D721Med (cell line): ENCODE data around the gene NUCKS1.

Source experiments
- DNase-seq: peaks from one replicate; pipeline ENCODE4 v3.0.0; 2011; ENCODE audit warnings: low spot score; ENCODE audit not compliant: insufficient read length
- FAIRE-seq: peaks from 2 replicates; lab custom pipeline; 2011; peaks lifted over from hg19 to GRCh38; lab: Jason Lieb, UNC
- CTCF ChIP-seq: IDR thresholded peaks from 2 replicates; pipeline ENCODE4 v1.5.1; 2012; ENCODE audit warnings: mild to moderate bottlenecking, control low read depth; ENCODE audit not compliant: insufficient read depth; ENCODE audit errors: missing control alignments

NUCKS1 gene

GRCh38 chr1:205772607-205773032 is 22.6 kb upstream of the NUCKS1 start:
- TF ChIP-seq CTCF, result no peak
- FAIRE-seq, result no peak
- no peak for DNase-seq

GRCh38 chr1:205770618-205771017 is 20.6 kb upstream of the NUCKS1 start:
- DNase-seq, result no peak
- no peak for FAIRE-seq
- no peak for TF ChIP-seq CTCF

- TF ChIP-seq CTCF, result no peak
- FAIRE-seq, result no peak
- no peak for DNase-seq
Observed at GRCh38 chr1:205769641-205770365, 19.8 kb upstream of the NUCKS1 start.

GRCh38 chr1:205767248-205767647 is 17.3 kb upstream of the NUCKS1 start:
- no peak for FAIRE-seq
- no peak for TF ChIP-seq CTCF

GRCh38 chr1:205766570-205766969 is 16.6 kb upstream of the NUCKS1 start:
- DNase-seq (no peak), FAIRE-seq (no peak)
- no peak for TF ChIP-seq CTCF

More at GRCh38 chr1:205767248-205767647, 17.3 kb upstream of the NUCKS1 start:
- no peak for DNase-seq

GRCh38 chr1:205766038-205766437 is 16.1 kb upstream of the NUCKS1 start:
- TF ChIP-seq CTCF, result no peak
- FAIRE-seq, result no peak
- DNase-seq, result no peak

- DNase-seq, result no peak
- no peak for TF ChIP-seq CTCF
- FAIRE-seq, result no peak
Observed at GRCh38 chr1:205764578-205764977, 14.6 kb upstream of the NUCKS1 start.
